ENCODE data around the gene PEX14.

DNA sequence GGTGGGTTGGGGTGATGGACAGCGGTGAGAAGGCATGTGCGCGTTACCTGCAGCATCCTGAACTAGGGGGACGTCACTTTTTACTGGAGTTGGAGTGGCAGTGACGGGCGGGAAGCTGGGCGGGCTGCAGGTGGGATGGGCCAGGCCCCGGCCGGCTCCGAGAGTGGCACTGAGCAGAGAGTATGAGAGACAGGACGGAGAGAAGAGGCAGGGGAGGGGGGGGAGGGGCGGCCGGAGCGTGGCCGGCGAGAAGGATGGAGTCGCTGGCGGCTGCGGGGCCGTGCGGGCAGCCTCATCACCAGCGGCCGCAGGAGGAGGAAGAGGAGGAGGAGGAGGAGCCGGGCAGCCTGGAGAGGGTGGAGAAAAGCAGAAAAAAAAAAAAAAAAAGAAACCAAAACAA, 167.2 kb downstream of the PEX14 start:
- TF ChIP-seq POLR2A (IDR thresholded peaks at IDR 0.05), result no peak
- TF ChIP-seq EP300 (IDR thresholded peaks at IDR 0.05), result no peak
- TF ChIP-seq, protein P1, sequence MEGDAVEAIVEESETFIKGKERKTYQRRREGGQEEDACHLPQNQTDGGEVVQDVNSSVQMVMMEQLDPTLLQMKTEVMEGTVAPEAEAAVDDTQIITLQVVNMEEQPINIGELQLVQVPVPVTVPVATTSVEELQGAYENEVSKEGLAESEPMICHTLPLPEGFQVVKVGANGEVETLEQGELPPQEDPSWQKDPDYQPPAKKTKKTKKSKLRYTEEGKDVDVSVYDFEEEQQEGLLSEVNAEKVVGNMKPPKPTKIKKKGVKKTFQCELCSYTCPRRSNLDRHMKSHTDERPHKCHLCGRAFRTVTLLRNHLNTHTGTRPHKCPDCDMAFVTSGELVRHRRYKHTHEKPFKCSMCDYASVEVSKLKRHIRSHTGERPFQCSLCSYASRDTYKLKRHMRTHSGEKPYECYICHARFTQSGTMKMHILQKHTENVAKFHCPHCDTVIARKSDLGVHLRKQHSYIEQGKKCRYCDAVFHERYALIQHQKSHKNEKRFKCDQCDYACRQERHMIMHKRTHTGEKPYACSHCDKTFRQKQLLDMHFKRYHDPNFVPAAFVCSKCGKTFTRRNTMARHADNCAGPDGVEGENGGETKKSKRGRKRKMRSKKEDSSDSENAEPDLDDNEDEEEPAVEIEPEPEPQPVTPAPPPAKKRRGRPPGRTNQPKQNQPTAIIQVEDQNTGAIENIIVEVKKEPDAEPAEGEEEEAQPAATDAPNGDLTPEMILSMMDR (IDR thresholded peaks at IDR 0.05), result no peak

Data from gastroesophageal sphincter (tissue), 3 donors.